Activated CD4-positive, alpha-beta memory T cell treated with anti-CD3 and anti-CD28 coated beads, Interleukin-2, amount 10 ng/mL, durations not matched to agents 7 days and 5 days (primary cell): ENCODE results near the gene AHSP. TPM values are rescaled to one million over a fixed set of nuclear protein-coding genes. Genes with fewer than 3 reads are reported as not detected.
"Not testable (repeated sequence)": the region's sequence is repeated elsewhere in the genome, so short reads cannot be mapped to it uniquely, and the experiment has no call there.

Source experiments
- CTCF ChIA-PET: fragments of 350-600 bp; sonication (Branson Sonifier 250); formaldehyde crosslinking; loops from one replicate; lab custom pipeline; 2021; ENCODE audit warnings: antibody characterized with exemption, inconsistent platforms; lab: Charles Lee
- POLR2A ChIA-PET: fragments of 350-600 bp; sonication (Branson Sonifier 250); formaldehyde crosslinking; loops from one replicate; lab custom pipeline; 2021; ENCODE audit warnings: antibody characterized with exemption; lab: Charles Lee
- DNase-seq: peaks from one replicate; pipeline ENCODE4 v3.0.0-alpha.2; 2020
- H3K27ac Mint-ChIP-seq: one replicate; pipeline ENCODE4 v1.8.0; 2021; ENCODE audit warnings: mild to moderate bottlenecking, mixed read lengths
- H3K27me3 Mint-ChIP-seq: one replicate; pipeline ENCODE4 v1.8.0; 2021; ENCODE audit warnings: mixed read lengths
- H3K36me3 Mint-ChIP-seq: one replicate; pipeline ENCODE4 v1.8.0; 2021; ENCODE audit warnings: low read depth, mixed read lengths
- H3K4me1 Mint-ChIP-seq: one replicate; pipeline ENCODE4 v1.8.0; 2021; ENCODE audit warnings: mixed read lengths
- H3K4me3 Mint-ChIP-seq: one replicate; pipeline ENCODE4 v1.8.0; 2021; ENCODE audit warnings: mild to moderate bottlenecking, mixed read lengths
- H3K9me3 Mint-ChIP-seq: one replicate; pipeline ENCODE4 v1.8.0; 2021; ENCODE audit warnings: mixed read lengths
- total RNA-seq, 2 experiments: library from RNA; stranded (reverse); gene quantifications; one replicate each; pipeline ENCODE4 v1.2.3, GENCODE V29; 2021

Gene AHSP
- total RNA-seq, result not detected

DNA sequence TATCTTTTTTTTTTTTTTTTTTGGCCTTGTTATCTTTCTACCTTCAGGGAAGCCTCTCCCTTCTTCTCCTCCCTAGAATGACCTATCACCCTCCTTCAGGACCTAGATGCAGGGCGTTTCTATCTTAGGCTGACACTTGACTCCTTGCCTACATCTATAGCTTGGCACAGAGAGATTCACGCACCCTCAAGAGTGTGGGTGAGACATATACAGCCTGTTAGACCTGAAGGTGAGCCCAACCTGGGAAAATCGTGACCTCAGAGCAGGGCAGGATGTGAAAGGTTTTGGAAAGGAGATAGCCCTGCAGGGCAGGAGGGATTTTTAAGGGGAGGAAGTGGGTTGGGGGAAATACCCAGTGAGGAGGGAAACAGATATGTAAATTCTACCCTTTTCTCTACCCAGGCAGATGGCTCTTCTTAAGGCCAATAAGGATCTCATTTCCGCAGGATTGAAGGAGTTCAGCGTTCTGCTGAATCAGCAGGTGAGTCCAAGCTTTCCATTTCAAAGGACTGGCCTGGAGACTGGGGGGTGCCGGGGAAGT, at the start of gene AHSP:
Gene AHSP (plus strand): TSS at position 167 of the 541 bp plus-strand sequence. CDS start 240 bp downstream, at position 407.
- H3K27ac Mint-ChIP-seq, result no peak within 1 kb of the TSS
- DNase-seq, result no peak
- ChIA-PET POLR2A (no interaction called here), CTCF (no interaction called here)
- H3K4me1 Mint-ChIP-seq, result peaks cover 4% of the 10 kb centered on the region
- H3K27me3 Mint-ChIP-seq, result peaks cover 19% of the 10 kb centered on the region
- peaks cover 2% of the 10 kb centered on the region for H3K36me3 Mint-ChIP-seq
- H3K9me3 Mint-ChIP-seq, result no peaks in the 10 kb centered on the region
- H3K4me3 Mint-ChIP-seq, result no peak within 1 kb of the TSS

DNA sequence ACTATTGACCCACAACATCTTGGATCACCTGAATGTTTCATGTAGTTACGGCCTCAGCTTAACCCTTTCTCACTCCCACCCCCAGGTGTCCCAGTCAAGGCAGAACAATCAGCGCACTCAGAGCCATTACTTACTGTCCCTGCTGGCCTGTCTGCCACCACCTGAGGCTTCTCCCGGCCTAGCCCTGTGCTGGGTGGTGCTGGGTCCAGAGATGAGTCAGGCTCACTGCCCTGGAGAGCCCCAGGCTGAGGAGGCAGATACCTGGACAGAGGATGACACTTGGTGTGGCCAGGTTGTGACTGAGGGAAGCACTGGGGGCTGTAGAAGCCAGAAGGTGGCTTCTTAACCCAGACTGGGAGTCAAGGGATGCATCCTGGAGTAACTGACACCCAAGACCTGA, 48.7 kb upstream of the AHSP start:
- Mint-ChIP-seq H3K27me3 (peaks cover 35% of the 10 kb centered on the region), H3K4me3 (no peak overlapping the region), H3K9me3 (no peaks in the 10 kb centered on the region), H3K4me1 (peaks cover 18% of the 10 kb centered on the region), H3K36me3 (no peaks in the 10 kb centered on the region), H3K27ac (no peak overlapping the region)
- no peak for DNase-seq
- ChIA-PET CTCF (interaction anchor here (1.4 kb wide), 1 partner anchor 18 kb away, joined by 5 read pairs; no protein-coding TSS in a partner anchor), POLR2A (interaction anchor here (1.4 to 5.2 kb wide), 2 partner anchors 19 kb away, joined by 6 to 44 read pairs; partner anchors contain the start of gene ARMC5)

DNA sequence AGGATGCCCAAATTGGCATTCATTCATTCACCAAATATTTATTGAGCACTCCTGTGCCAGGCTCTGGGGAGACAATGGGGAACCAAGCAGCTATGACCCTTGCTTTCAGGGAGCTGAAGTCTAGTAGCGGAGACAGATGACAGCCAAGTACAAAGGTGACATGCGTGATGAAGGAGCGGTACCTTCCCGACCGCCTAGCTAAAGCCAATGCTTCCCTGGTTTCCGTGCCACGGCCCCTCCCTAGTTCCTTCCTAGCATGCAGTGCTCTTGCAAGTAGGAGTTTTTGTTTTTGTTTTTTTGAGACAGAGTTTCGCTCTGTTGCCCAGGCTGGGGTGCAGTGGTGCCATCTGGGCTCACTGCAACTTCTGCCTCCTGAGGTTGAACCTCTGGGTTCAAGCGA, 47.9 kb upstream of the AHSP start:
- CTCF ChIA-PET, result no interaction called here
- H3K4me3 Mint-ChIP-seq, result no peak overlapping the region
- H3K27ac Mint-ChIP-seq, result no peak overlapping the region
- H3K36me3 Mint-ChIP-seq, result no peaks in the 10 kb centered on the region
- DNase-seq, result no peak
- H3K9me3 Mint-ChIP-seq, result no peaks in the 10 kb centered on the region
- POLR2A ChIA-PET, result interaction anchor here (0.9 to 1.4 kb wide), 2 partner anchors 10 to 19 kb away, joined by 3 to 6 read pairs; no protein-coding TSS in a partner anchor
- peaks cover 18% of the 10 kb centered on the region for H3K4me1 Mint-ChIP-seq
- H3K27me3 Mint-ChIP-seq, result peaks cover 28% of the 10 kb centered on the region

DNA sequence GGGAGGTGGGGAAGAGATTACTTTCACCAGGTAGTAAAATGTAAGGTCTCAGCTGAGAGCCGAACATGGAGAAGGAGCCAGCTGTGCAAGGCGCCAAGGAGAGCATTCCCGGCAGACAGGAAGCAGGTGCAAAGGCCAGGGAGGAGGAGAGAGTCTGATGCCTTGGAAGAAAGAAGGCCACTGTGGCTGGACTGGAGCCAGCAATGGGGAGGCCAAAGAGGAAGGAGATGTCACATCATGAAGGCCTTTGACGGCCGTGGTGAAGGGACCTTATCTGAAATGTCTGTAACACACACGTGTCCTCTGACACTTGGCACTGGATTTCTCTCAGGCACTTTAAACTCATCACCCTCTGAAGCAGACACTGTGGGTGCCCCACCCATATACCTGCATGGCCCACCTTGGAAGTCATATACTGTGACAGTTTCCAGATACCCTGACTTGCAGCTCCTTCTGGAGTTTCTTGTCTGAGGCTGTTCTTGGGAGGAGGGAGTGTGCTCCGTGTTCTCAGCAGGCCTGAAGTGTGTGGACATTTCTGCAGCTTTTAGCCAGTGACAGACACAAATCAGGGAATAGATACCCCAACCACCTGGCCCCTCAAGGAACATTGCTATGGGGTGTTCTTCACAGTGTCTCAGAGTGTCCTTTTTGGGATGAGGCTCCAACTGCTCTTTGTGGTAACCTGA, 46.7 kb upstream of the AHSP start:
- peaks cover 18% of the 10 kb centered on the region for H3K4me1 Mint-ChIP-seq
- POLR2A ChIA-PET, result no interaction called here
- H3K36me3 Mint-ChIP-seq, result no peaks in the 10 kb centered on the region
- H3K9me3 Mint-ChIP-seq, result no peaks in the 10 kb centered on the region
- H3K27ac Mint-ChIP-seq, result no peak overlapping the region
- no peak for DNase-seq
- H3K4me3 Mint-ChIP-seq, result no peak overlapping the region
- peaks cover 28% of the 10 kb centered on the region for H3K27me3 Mint-ChIP-seq
- CTCF ChIA-PET, result interaction anchor here (1.5 kb wide), 1 partner anchor 20 kb away, joined by 5 read pairs; no protein-coding TSS in a partner anchor

DNA sequence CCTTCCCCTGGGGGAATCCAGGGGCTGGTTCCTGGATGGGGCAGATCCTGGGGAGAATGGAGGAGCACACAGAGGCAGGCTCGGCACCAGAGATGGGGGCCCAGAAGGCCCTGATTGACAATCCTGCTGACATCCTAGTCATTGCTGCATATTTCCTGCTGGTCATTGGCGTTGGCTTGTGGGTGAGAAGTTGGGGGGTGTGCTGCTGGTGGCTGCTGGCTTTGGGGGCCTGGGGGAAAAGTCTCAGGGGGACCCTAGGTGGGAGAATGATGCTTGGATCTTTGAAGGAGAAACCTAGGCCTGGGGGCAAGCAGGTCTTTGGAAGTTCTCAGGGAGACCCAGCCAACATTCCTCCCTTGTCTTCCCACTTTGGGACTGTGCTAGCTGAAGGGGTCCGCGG, 44.6 kb upstream of the AHSP start, which contains the start of gene SLC5A2:
Gene SLC5A2 (plus strand): TSS at position 43 of the 400 bp plus-strand sequence. CDS start 14 bp downstream, at position 57.
- H3K4me3 Mint-ChIP-seq, result no peak within 1 kb of the TSS
- CTCF ChIA-PET, result no interaction called here

DNA sequence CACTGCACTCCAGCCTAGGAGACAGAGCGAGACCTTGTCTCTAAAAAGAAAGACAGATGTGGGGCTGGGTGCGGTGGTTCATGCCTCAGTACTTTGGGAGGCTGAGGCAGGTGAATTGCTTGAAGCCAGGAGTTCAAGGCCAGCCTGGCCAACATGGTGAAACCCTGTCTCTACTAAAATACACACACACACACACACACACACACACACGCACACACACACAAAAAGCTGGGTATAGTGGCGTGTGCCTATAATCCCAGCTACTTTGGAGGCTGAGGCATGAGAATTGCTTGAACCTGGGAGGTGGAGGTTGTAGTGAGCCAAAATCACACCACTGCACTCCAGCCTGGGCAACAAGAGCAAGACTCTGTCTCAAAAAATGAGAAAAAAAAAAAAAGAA, 43.7 kb upstream of the AHSP start:
- Mint-ChIP-seq H3K27me3 (peaks cover 20% of the 10 kb centered on the region), H3K4me1 (peaks cover 12% of the 10 kb centered on the region)
- DNase-seq, H3K9me3 Mint-ChIP-seq, H3K4me3 Mint-ChIP-seq, H3K36me3 Mint-ChIP-seq, H3K27ac Mint-ChIP-seq, POLR2A ChIA-PET: not testable (repeated sequence)
- CTCF ChIA-PET, result interaction anchor here (0.7 kb wide), 1 partner anchor 23 kb away, joined by 3 read pairs; no protein-coding TSS in a partner anchor

More for the DNA sequence above, 44.6 kb upstream of the AHSP start, which contains the start of gene SLC5A2:
- DNase-seq, result no peak
- peaks cover 13% of the 10 kb centered on the region for H3K4me1 Mint-ChIP-seq
- POLR2A ChIA-PET, result no interaction called here
- H3K27ac Mint-ChIP-seq, result no peak within 1 kb of the TSS
- peaks cover 21% of the 10 kb centered on the region for H3K27me3 Mint-ChIP-seq
- no peaks in the 10 kb centered on the region for H3K9me3 Mint-ChIP-seq
- no peaks in the 10 kb centered on the region for H3K36me3 Mint-ChIP-seq

DNA sequence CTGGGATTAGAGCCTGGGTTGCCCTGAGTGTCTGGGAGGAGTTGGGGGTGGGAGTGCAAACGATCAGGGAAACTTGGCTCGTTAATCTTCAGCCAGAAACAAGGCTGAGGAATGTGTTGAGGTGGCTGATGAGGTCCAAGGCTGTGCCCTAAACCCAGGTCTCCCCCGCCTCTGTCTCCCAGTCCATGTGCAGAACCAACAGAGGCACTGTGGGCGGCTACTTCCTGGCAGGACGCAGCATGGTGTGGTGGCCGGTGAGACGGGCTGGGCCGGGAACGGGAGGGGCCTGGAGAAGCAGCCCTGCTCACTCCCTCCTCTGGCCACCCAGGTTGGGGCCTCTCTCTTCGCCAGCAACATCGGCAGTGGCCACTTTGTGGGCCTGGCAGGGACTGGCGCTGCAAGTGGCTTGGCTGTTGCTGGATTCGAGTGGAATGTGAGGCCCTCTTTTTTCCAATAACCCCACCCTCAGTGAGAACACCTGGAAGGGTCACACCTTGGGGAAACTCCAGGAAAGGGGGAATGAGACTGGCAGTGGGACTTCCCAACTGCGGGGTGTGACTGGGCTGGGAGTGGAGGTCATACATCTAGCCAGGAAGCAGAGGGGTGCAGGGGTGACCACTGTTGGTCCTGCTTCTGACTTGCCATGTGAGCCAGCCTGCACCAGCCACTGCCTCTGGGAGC, 43.1 kb upstream of the AHSP start:
- no peak overlapping the region for H3K27ac Mint-ChIP-seq
- POLR2A ChIA-PET, result interaction anchor here (4.2 kb wide), 1 partner anchor 8 kb away, joined by 19 read pairs; no protein-coding TSS in a partner anchor
- CTCF ChIA-PET, result interaction anchor here (0.7 kb wide), 1 partner anchor 24 kb away, joined by 3 read pairs; no protein-coding TSS in a partner anchor

GRCh38 chr16:31485571-31485970, 42.1 kb upstream of the AHSP start:
- Mint-ChIP-seq H3K27ac (no peak overlapping the region), H3K4me3 (no peak overlapping the region), H3K36me3 (peaks cover under 1% of the 10 kb centered on the region), H3K27me3 (peaks cover 19% of the 10 kb centered on the region), H3K9me3 (no peaks in the 10 kb centered on the region), H3K4me1 (peaks cover 12% of the 10 kb centered on the region)
- DNase-seq, result no peak
- ChIA-PET CTCF (no interaction called here), POLR2A (interaction anchor here (1.3 to 4.2 kb wide), 2 partner anchors 9 to 26 kb away, joined by 4 to 19 read pairs; partner anchors contain the start of gene ARMC5)

More for the DNA sequence above, 43.1 kb upstream of the AHSP start:
- Mint-ChIP-seq H3K9me3 (no peaks in the 10 kb centered on the region), H3K36me3 (no peaks in the 10 kb centered on the region), H3K4me1 (peaks cover 12% of the 10 kb centered on the region), H3K27me3 (peaks cover 20% of the 10 kb centered on the region), H3K4me3 (no peak overlapping the region)
- no peak for DNase-seq

- H3K36me3 Mint-ChIP-seq, result peaks cover 5% of the 10 kb centered on the region
- H3K27ac Mint-ChIP-seq, result no peak overlapping the region
- H3K4me3 Mint-ChIP-seq, result no peak overlapping the region
- CTCF ChIA-PET, result no interaction called here
- peaks cover 12% of the 10 kb centered on the region for H3K4me1 Mint-ChIP-seq
- POLR2A ChIA-PET, result interaction anchor here (1.3 to 4.2 kb wide), 2 partner anchors 10 to 26 kb away, joined by 4 to 19 read pairs; partner anchors contain the start of gene ARMC5
- peaks cover 14% of the 10 kb centered on the region for H3K27me3 Mint-ChIP-seq
- no peaks in the 10 kb centered on the region for H3K9me3 Mint-ChIP-seq
- no peak for DNase-seq
Observed at GRCh38 chr16:31486045-31486444, 41.7 kb upstream of the AHSP start.

DNA sequence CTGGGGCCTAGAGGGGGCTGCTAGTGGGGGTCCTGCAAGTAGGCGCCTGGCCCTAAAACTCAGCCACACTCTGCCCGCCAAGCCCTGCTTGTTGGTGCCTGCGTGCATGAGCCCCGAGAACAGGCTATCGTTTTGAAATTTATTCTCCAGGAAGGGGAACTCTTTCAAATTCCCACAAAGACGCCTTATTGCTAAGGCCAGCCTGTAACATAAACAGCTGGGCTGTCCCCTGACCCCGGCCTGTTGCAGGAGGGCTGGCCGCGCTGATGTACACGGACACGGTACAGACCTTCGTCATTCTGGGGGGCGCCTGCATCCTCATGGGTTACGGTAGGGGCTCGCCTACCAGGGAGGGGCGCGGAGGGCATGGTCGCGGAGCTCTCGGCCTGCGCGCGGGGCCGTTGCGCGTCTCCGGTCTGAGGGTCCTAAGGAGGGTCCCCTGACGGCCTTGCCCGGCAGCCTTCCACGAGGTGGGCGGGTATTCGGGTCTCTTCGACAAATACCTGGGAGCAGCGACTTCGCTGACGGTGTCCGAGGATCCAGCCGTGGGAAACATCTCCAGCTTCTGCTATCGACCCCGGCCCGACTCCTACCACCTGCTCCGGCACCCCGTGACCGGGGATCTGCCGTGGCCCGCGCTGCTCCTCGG, 40.5 kb upstream of the AHSP start:
- DNase-seq, result no peak
- ChIA-PET CTCF (interaction anchor here (1.2 to 1.8 kb wide), 2 partner anchors 27 to 381 kb away, joined by 3 to 10 read pairs; no protein-coding TSS in a partner anchor), POLR2A (interaction anchor here (0.9 to 4.2 kb wide), 6 partner anchors 11 to 29 kb away, joined by 3 to 19 read pairs (median 4); partner anchors contain the start of genes ARMC5 and RUSF1)
- Mint-ChIP-seq H3K4me3 (peak overlapping the region; percentile 80), H3K36me3 (peaks cover 5% of the 10 kb centered on the region), H3K27ac (no peak overlapping the region), H3K9me3 (no peaks in the 10 kb centered on the region), H3K27me3 (peaks cover 12% of the 10 kb centered on the region), H3K4me1 (peaks cover 12% of the 10 kb centered on the region)

- Mint-ChIP-seq H3K9me3 (no peaks in the 10 kb centered on the region), H3K27me3 (peaks cover 7% of the 10 kb centered on the region), H3K4me3 (peak overlapping the region; percentile 80), H3K27ac (no peak overlapping the region), H3K36me3 (peaks cover 5% of the 10 kb centered on the region), H3K4me1 (peaks cover 12% of the 10 kb centered on the region)
- DNase-seq, result peak; percentile 66
- CTCF ChIA-PET, result interaction anchor here (1.2 to 1.8 kb wide), 2 partner anchors 27 to 381 kb away, joined by 3 to 10 read pairs; no protein-coding TSS in a partner anchor
- POLR2A ChIA-PET, result interaction anchor here (0.9 to 4.2 kb wide), 7 partner anchors 11 to 30 kb away, joined by 3 to 19 read pairs (median 4); partner anchors contain the start of genes ARMC5 and RUSF1
Observed at GRCh38 chr16:31487720-31488467, 39.8 kb upstream of the AHSP start.
